ENCODE measurements around the gene EID2B.

Gene EID2B, protein sequence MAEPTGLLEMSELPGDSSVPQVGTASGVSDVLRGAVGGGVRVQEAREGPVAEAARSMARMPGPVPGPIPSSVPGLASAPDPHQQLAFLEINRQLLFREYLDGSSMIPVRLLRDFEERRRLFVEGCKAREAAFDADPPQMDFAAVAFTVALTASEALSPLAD

GRCh38 chr19:39532233-39533002 is at the start of gene EID2B:
EID2B (minus strand) TSS chr19:39532852; CDS start chr19:39532802, 50 bp downstream.
- ChIA-PET CTCF (interaction anchor here (0.6 to 8.3 kb wide), 35 partner anchors 8 to 422 kb away, joined by 3 to 129 read pairs (median 5); partner anchors contain the start of genes DLL3, MED29, PAF1 and RPS16), POLR2A (interaction anchor here (0.8 to 1.6 kb wide), 2 partner anchors 93 to 97 kb away, joined by 4 to 5 read pairs; partner anchors contain the start of gene RPS16)
- peak within 1 kb of the TSS; percentile 83 for H3K4me3 ChIP-seq (ENCODE audit: low read depth, low read length)
- peak; percentile 56 for DNase-seq (ENCODE audit: low read depth, low spot score)
- TF ChIP-seq, protein P1, sequence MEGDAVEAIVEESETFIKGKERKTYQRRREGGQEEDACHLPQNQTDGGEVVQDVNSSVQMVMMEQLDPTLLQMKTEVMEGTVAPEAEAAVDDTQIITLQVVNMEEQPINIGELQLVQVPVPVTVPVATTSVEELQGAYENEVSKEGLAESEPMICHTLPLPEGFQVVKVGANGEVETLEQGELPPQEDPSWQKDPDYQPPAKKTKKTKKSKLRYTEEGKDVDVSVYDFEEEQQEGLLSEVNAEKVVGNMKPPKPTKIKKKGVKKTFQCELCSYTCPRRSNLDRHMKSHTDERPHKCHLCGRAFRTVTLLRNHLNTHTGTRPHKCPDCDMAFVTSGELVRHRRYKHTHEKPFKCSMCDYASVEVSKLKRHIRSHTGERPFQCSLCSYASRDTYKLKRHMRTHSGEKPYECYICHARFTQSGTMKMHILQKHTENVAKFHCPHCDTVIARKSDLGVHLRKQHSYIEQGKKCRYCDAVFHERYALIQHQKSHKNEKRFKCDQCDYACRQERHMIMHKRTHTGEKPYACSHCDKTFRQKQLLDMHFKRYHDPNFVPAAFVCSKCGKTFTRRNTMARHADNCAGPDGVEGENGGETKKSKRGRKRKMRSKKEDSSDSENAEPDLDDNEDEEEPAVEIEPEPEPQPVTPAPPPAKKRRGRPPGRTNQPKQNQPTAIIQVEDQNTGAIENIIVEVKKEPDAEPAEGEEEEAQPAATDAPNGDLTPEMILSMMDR (IDR thresholded peaks at IDR 0.05; ENCODE audit: insufficient read depth, low read length, missing control alignments), result peak; percentile 97

- TF ChIP-seq, protein P1 (IDR thresholded peaks at IDR 0.05; ENCODE audit: insufficient read depth, low read length, missing control alignments), result no peak
- ChIA-PET POLR2A (no interaction called here), CTCF (no interaction called here)
- no peak overlapping the region for H3K4me3 ChIP-seq (ENCODE audit: low read depth, low read length)
- no peak for DNase-seq (ENCODE audit: low read depth, low spot score)
Measured at GRCh38 chr19:39582442-39582841, 49.8 kb upstream of the EID2B start.

DNA sequence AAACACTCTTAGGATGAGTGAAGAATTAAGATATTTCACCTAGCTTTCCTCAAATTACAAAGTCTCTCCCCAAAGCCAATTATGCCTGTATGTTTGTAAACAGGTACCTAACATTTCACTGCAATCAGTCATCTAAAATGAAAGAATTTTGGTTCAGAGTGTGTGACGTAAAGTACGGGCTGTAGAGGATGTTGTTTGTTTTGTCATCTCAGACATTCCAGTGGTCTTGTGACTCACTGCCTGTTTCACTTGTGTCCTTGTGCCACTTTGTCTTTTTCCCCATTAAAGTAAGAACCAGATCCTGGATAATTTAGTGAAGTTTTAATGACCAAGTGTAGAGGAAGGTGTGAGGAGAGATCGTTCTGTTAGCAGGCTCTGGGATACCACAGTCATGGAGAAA is 36.0 kb upstream of the EID2B start:
- CTCF ChIA-PET, result no interaction called here
- no peak overlapping the region for H3K4me3 ChIP-seq (ENCODE audit: low read depth, low read length)
- DNase-seq (ENCODE audit: low read depth, low spot score), result no peak
- POLR2A ChIA-PET, result no interaction called here
- TF ChIP-seq, protein P1 (IDR thresholded peaks at IDR 0.05; ENCODE audit: insufficient read depth, low read length, missing control alignments), result no peak

GRCh38 chr19:39566064-39566463 is 33.4 kb upstream of the EID2B start:
- no peak for DNase-seq (ENCODE audit: low read depth, low spot score)
- TF ChIP-seq, protein P1 (IDR thresholded peaks at IDR 0.05; ENCODE audit: insufficient read depth, low read length, missing control alignments), result no peak
- ChIA-PET CTCF (interaction anchor here (1.1 to 1.6 kb wide), 2 partner anchors 14 to 33 kb away, joined by 3 read pairs; partner anchors contain the start of gene EID2B), POLR2A (no interaction called here)
- H3K4me3 ChIP-seq (ENCODE audit: low read depth, low read length), result no peak overlapping the region

DNA sequence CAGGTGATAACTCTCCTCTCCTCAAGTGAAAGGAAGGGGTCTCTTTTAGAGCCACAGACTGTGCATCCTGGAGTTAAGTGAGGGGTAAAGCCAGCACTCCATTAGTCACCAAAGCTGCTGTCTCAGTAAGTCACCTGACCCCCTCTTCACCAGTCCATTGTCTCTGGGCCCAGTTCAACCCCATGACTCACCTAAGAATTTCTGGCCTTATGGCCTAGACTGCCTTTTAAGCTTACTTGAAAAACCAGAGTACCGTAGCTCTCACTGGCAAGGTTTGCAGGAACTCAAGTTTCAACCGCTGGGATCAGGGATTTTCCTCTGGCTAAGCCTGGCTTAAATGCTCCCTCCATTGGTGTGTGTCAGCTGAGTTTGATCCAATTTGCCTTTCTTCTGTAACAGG is 30.8 kb upstream of the EID2B start:
- no peak overlapping the region for H3K4me3 ChIP-seq (ENCODE audit: low read depth, low read length)
- ChIA-PET CTCF (no interaction called here), POLR2A (no interaction called here)
- no peak for DNase-seq (ENCODE audit: low read depth, low spot score)
- TF ChIP-seq, protein P1 (IDR thresholded peaks at IDR 0.05; ENCODE audit: insufficient read depth, low read length, missing control alignments), result no peak

- POLR2A ChIA-PET, result no interaction called here
- no peak for DNase-seq (ENCODE audit: low read depth, low spot score)
- CTCF ChIA-PET, result no interaction called here
- TF ChIP-seq, protein P1 (IDR thresholded peaks at IDR 0.05; ENCODE audit: insufficient read depth, low read length, missing control alignments), result no peak
- no peak overlapping the region for H3K4me3 ChIP-seq (ENCODE audit: low read depth, low read length)
Measured at GRCh38 chr19:39558624-39559117, 26.0 kb upstream of the EID2B start.
